ENCODE results near the gene POLR2H.
"Not testable (repeated sequence)": the region's sequence is repeated elsewhere in the genome, so short reads cannot be mapped to it uniquely, and the experiment has no call there.

POLR2H gene

DNA sequence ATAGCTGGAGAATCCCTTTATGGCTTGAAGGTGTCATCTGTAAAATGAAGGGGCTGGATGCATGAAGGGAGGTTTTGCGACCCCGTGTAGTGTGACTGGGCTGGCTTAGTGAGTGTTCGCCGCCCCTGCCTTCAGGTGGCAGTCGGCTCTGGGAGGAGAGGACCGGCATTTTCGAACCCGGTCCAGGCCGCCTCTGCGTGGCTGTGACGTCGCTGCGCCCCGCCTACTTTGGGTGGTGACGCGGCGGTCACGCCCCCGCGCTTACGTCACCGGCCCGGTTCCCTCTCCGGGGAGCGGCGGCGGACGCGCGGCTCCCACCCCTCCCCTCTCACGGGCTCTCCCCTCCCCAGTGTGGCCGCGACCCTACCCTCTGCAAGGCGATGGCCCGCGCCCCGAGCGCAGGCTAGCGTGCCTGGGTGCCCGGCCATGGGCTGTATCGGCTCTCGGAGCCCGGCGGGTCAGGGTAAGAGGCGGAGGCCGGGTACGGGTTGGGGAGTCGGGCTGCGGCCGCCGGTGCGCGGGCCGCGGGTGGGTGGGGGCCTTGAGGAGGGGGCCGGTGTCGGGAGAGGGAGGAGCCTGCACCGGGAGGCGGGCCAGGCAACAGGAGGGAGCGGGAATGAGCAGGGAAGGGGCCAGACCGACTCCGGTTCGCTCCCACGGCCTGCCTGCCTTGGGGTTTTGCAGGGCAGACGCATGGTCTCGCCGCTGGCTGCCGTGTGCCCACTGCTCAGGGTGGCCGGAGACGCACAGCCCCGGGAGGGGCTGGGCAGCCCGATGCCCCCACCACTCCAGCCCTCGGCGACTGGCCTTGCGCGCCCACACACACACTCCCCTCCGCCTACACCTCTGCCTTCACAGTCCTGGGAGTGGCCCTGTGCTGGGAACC, 25.6 kb upstream of the POLR2H start:
- peak; percentile 93 for DNase-seq

DNA sequence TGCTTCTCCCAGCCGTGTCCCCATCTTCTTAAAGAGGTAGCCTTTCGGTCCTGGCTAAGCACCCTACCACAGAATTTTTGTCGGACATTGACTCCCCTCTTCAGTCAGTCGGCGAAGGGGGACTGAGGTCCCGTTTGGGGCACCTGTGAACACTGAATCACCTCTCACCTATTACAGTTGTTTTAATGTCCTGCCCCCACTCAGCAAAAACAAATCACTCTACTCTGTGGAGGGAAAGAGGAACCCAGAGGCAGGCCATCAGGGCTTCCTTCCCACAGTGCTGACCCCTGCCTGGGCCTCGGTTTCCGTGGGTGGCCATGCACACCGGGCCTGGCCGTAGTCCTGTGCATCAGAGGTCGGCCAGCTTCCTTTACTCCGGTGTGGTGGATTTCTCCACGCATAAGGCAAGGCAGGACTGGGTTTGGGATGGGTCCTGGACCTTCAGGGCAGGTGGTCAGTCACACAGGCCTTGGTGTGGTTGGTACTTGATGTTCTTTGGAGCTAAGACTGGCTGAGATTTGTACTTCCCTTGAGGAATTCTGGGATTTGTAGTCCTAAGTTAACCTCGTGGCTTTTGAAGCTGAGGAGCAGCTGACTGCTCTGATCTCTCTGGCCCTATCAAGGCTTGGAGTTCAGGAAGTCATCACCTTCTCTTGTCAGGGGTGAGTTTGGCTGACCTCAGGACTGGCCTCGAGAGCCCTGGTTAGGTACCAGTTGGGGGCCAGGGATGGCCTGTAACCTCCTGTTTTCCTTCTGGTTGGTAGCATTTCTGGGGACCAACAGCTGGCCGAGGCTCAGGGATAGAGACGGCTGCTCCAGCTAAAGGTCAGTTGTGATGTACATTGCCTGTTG, 24.7 kb upstream of the POLR2H start:
- peak; percentile 81 for DNase-seq

DNA sequence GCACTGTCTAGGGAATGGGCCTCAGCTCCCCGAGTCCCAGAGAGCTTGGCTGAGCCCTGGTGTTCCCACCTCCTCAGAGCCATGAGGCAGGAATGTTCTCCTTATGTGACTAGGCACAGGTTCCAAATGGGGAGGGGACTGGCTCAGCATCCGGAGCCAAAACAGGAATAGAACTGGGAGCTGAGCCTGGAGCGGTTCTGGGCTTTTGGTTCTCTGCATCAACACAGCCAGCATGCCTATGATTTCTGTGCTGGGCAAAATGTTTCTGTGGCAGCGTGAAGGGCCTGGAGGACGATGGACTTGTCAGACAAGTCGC, 24.2 kb upstream of the POLR2H start, which contains the start of gene FAM131A:
TSS of gene FAM131A (plus strand) at position 202 of the 316 bp plus-strand sequence. CDS start at position 233, 31 bp downstream.
- no peak for DNase-seq

GRCh38 chr3:184337981-184338380, 23.5 kb upstream of the POLR2H start:
- DNase-seq = no peak

DNA sequence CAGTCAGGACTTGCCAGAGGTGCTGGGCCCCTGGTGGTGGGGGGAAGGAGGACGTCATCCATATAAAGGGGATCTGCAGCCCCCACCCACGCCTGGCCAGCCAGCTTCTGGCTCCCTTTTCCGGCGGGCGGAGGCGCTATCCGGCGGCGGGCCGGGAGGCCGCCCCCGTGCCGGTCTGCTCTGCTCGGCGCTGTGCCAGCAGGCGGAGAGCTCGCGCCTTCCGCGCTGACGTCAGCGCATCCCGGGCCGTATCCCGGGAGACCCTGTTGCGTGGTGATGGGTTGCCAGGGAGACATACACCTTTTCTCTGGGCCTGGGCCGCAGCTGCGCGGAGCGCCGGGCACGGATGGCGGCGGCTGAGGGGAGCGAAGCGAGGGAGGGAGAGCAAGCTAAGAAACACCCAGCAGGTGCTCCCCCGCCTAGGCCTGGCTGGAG, 23.0 kb upstream of the POLR2H start:
- peak; percentile 94 for DNase-seq

GRCh38 chr3:184339001-184339400, 22.5 kb upstream of the POLR2H start:
- DNase-seq = no peak

- DNase-seq = not testable (repeated sequence)
Observed at GRCh38 chr3:184339451-184340135, 21.9 kb upstream of the POLR2H start.

GRCh38 chr3:184341925-184342324, 19.6 kb upstream of the POLR2H start:
- DNase-seq = no peak

DNA sequence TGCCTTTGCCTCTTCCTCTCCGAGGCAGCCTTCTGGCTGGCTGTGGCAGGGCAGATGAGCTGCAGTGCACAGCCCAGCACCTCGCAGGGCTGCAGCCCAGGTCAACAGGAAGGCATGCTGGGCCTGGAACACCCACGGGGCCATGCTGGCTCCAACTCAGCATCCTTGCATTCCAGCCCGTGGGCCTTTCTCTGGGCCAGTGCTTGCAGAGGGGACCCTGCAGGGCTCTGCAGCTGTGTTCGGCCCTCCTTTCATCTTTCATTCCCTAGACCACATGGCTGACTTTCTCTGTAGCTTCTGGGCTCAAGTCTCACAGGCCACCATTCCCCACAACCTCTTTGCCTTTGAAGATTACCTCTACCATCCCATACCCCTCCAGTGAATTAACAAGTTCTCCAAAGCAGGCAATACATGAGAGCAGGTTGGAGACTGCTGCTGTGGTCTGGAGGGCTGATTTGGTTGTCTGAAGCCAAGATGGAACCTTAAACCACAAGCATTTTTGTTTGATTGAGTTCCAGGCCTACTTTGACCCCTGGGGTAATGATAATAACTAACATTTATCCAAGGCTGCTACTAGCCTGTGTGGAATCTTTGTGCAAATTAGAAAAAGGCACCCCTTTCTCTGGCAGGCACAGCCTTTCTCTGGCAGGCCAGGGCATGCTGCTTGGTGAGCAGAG, 18.2 kb upstream of the POLR2H start:
- DNase-seq = no peak

GRCh38 chr3:184344579-184345316, 16.8 kb upstream of the POLR2H start:
- peak; percentile 43 for DNase-seq

GRCh38 chr3:184345317-184346144, 16.0 kb upstream of the POLR2H start:
- peak; percentile 72 for DNase-seq

DNA sequence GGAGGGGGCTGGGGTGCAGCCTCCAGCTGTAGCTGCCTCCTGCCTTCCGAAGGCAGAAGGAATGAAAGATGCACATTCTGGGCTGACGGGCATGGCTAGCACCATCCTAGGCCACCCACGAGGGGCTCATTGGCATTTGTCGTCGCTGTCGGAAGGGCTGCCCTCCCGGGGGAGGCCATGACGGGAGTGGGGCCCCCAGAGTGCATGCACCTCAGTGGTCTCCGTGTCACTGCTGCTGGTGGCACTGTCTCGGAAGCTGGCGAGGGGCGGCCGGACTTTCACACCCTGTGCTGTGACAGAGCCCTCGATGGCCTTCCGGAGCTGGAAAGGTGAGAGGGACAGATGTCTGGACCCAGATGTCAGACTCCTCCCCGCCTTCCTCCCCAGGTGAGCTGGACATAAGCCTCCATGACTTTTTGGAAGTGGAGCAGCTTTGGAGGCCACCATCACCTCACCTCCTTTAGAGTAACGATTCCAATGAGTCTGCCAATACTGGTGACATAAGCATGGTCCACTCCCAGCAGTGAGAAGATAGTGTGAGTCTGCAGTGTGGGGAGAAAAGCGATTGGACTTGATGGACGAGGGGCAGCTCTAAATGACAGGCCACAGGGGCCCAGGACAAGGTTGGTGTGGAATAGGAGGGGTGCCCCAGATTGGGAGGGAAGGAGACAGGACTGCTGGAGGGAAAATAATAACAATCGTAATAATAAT, 14.9 kb upstream of the POLR2H start:
- DNase-seq = no peak

GRCh38 chr3:184347321-184348056, 14.0 kb upstream of the POLR2H start:
- DNase-seq = no peak

- DNase-seq = no peak
Observed at GRCh38 chr3:184348057-184348382, 13.5 kb upstream of the POLR2H start.

DNA sequence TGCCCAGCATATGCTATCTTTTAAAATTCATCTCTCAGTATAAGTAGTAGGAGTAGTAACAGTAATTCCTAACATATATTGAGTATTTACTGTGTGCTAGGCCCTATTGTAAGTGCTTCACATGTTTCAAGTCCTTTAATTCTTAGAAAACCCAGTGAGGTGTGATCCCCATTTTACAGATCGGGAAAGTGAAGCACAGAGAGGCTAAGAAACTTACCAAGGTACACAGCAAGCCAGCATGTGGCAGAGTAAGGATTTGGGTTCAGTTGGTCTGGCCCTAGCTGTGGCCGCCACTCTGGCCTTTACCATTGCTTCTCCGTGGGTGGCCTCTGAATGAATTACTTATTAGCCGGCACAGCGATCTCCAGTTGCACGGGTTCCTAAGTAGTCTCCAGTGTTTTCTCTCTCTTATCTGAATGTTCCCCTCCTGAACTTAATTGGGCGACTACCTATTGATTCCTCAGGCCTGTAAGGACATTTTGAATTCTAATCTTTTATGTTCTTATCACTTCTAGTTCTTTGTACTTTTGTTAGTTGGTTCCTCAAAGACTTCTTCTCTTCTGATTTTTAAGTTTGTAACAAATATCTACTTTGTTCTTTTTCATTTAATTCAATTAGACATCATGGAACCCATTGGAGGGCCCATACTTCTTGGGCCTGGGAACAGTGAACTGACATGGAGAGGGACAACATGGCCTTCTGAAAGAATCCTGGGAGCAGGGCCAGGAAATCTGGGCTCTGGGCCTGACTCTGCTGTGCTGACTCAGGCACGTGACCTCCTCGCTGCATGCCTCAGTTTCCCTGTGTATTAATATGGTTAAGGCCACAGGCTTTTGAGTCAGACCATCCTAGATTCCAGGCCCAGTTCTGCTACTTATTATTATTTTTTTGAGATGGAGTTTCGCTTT, 11.7 kb upstream of the POLR2H start:
- DNase-seq = no peak

GRCh38 chr3:184350618-184351017, 10.9 kb upstream of the POLR2H start:
- no peak for DNase-seq

- DNase-seq = no peak
Observed at GRCh38 chr3:184351511-184352148, 9.9 kb upstream of the POLR2H start.

Data from retina (tissue), 1 donor.